Activated naive CD4-positive, alpha-beta T cell (primary cell): Measurements from ENCODE around the gene CAPN14.

Source experiments
- DNase-seq, 4 experiments: peaks; one replicate each; lab custom pipeline; 2025; lab: John Stamatoyannopoulos, UW

Gene CAPN14

GRCh38 chr2:31226266-31226665 lies 9.0 kb upstream of the CAPN14 start:
- DNase-seq = no peak

GRCh38 chr2:31223749-31224148 lies 6.4 kb upstream of the CAPN14 start:
- no peak for DNase-seq

GRCh38 chr2:31223026-31223425 lies 5.7 kb upstream of the CAPN14 start:
- DNase-seq = no peak

- DNase-seq = no peak
These were observed 4.8 kb upstream of the CAPN14 start for GRCh38 chr2:31222071-31222470.

- no peak for DNase-seq
These were observed 4.2 kb upstream of the CAPN14 start for GRCh38 chr2:31221544-31221943.

DNA sequence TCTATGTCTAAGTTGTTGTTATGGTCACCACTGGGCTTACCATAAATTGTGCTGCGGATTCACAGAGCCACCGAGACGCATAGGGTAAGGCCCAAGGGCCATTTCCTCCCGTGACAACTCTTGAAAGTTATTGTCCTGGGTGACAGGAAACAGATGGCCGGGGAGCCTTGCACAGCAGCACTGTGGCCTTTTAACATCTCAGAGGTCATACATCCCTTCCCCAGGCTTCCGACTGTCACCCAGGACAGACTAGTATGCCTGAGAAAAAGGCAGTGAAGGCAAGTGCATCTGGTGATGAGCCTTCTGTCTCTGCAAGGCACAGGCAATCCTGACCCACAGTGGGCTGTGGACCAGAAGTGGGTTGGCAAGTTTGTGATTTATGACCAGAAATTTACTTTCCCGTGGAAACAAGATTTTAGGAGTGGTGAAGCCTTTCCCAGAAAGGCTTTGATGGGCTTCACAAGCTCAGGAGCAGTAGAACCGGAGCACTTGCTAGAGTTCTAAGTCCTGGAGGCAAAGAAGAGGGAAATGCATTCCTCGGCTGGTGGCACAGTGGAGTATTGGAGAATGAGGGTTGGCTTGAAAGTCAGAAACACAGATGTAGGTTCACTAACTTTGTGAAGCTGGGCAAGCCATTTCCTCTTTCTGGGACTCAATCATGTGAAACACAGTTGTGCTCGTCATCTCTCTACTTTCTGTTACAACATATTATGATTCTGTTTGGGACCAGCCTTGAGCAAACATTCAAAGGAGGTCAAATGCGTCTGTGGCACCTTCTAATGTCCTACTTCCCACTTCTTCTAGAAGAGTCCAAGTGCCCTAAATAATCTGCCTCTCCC lies 2.0 kb upstream of the CAPN14 start:
- DNase-seq = no peak

GRCh38 chr2:31216734-31217133 lies 581 bp downstream of the CAPN14 start:
- DNase-seq = no peak

- no peak for DNase-seq
These were observed 2.8 kb downstream of the CAPN14 start for GRCh38 chr2:31214444-31214915.

GRCh38 chr2:31213601-31214443 lies 3.5 kb downstream of the CAPN14 start:
- no peak for DNase-seq

DNA sequence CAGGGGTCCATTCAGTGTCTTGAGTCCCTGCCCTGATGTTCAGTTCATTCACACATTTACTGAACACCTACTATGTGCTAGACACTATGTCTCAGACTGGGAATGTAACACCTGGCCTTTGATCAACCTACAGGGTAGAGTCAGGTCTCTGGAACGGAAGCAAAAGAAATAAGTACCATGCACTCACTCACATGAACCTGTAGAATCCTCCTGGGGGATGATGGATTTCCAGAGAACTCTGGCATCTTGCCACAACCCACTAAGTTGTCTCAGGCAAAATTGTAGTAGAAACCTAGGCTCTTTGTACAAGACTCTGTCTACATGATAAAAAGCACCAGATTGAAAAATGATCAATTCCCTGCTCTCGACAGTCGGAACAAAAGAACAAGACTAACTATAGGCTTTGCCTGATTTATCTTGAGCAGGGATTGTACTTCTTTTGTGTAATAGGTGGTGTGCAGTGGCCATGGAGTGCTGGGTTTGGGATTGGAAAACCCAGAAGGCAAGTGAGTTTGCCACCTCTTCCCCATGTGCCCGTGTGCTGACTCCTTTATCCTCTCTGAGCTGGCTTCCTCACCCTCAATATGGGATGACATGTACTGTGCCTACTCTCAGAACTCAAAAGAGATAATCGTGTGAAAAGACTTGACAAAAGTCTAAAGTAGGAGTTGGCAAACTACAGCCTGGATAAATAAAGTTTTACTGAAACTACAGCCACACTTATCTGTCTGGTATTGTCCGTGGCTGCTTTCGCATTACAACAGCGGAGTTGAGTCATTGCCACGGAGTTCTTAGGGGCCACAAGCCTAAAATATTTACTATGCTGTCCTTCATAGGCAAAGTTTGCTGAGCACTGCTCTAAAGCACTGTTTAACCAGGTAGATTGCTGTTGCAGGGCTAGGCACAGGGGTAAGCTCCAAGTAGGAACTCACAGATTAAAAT lies 4.4 kb downstream of the CAPN14 start:
- DNase-seq = no peak

DNA sequence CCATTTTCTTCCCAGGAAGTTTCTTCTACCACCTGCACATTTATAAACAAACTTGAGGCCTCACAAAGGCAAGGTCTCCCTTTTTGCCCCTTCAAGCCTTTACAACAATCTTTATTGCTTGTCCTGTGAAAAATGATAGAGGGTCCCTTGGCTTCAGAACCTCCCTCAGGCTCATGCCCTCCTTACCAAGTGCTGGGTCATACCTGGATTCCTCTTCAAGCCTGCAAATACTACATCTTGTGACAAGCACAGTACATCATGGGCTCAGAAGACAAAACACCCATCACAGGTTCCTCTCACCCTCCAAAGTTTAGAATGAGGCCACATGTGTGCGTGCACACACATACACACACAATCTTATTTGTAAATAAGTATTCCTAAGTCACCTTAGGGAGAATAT lies 9.1 kb downstream of the CAPN14 start:
- DNase-seq = no peak

DNA sequence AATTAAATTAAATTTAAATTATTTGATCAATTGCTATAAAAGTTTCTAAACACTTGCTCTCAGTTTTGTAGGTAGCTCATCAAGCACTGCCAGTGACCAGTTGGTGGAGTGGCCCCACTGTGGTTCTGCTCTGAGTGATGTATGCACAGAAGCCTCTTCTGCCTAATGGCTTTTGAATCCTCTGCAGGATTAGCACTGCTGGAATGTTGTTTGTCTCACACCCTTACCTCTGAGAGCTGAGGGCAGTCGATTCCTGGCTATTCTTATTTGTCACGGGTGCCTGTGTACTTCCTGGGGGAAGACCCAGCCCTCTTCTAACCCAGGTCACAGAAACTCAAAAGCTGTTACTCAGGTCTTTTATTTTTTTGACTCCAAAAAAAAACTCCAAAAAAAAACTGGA lies 9.5 kb downstream of the CAPN14 start:
- no peak for DNase-seq

- DNase-seq = no peak
These were observed 11.7 kb downstream of the CAPN14 start for GRCh38 chr2:31205613-31206012.

GRCh38 chr2:31205186-31205585 lies 12.1 kb downstream of the CAPN14 start:
- no peak for DNase-seq

DNA sequence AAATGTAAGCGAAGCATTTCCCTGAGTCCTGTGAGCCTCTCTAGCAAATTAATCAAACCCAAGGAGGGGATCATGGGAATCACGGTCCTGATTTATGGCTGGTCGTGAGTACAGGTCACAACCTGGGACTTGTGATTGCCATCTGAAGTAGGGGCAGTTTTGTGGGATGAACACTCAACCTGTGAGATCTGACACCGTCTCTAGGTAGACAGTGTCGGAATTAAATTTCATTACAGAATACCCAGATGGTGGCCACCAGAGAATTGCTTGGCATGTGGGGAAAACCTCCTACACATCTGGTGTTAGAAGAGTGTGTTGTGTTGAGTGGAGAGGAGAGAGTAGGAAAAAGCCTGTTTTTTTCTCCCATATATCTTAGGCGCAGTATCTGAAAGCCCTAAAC lies 12.5 kb downstream of the CAPN14 start:
- no peak for DNase-seq

GRCh38 chr2:31203916-31204315 lies 13.4 kb downstream of the CAPN14 start:
- no peak for DNase-seq

DNA sequence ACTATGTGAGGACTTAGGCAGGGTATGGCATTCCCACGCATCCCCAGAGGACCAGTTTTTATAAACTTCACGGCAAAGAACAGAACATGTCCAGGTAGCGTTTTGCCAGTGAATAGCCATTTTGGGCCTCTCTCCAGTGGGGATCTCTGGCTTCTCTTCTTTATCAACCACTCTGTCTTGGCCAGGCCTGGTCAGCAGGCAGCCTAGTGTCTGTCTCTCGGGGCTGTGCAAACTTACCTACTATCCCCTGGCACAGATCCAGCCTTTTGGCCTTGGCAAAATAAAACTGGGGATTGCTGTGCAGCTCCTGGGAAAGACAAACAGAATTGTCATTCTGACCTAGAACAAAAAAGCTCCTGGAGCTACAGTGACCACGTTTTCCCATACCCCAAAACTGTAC lies 14.5 kb downstream of the CAPN14 start:
- no peak for DNase-seq

DNA sequence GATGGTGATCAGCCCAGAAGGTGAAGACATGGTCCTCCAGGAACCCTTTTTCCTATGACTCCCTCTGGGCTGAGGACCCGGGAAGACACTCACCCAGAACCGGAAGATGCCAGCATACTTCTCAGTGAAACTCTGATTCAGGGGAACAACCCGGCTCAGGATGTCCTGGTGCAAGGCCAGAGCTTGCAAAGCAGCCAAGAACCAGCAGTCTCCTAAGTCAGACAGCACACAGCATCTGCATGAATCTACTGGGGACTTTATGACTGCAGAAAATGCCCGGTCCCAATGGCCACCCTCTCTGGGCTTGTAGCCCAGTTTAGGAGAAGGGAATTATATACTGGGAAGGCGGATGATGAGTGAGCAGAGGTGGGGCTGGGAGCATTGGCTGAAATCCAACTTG lies 15.3 kb downstream of the CAPN14 start:
- DNase-seq = no peak

DNA sequence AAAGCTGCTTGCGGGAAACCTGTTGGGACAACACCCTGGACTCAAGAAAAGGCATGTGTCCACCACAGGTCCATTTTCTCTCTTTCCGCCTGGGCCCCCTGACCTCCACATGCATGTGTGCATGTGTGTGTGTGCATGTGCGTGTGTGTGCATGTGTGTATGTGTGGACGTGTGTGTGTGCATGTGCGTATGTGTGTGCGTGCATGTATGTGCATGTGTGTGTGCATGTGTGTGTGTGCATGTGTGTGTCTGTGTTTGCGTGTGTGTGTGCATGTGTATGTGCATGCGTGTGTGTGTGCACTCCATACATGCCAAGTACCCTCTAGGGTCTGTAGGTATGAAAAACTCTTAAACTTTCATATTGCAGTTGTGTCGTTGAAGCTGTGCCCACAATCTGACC lies 16.3 kb downstream of the CAPN14 start:
- no peak for DNase-seq

GRCh38 chr2:31199206-31199605 lies 18.1 kb downstream of the CAPN14 start:
- DNase-seq = no peak

DNA sequence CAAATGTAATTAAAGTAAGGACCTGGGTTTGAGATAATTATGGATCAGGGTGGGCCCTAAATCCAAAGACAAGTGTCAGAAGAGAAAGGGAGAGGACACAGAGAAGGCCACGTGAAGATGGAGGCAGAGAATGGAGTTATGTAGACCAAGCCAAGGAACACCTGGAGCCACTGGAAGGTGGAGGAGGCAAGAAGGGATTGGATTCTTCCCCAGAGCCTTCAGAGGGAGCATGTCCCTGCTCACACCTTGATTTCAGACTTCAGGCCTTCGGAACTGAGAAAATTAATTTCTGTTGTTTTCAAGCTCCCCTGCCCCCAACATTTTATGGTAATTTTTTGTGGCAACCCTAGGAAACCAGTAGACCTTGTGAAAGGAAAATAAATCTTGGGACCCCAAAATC lies 19.6 kb downstream of the CAPN14 start:
- no peak for DNase-seq

DNA sequence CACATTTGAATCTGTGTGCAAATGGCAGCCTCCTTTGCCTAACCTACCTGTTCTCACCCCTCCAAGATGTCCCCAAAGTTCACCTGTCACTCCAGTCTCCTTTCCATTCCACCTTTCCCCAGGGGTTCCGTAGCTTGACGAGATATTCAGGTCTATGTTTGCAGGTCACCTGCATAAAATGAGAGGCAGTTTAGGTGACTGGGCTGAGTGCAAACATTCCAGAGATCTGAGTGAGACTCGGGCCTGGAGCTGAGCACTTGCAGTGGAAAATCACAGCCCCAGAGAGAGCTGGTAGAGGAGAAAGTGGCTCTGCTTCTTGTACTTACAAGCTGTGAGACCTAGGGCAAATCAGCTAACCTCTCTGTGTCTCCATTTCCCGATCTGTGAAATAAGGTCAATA lies 20.1 kb downstream of the CAPN14 start:
- no peak for DNase-seq
